B cell (primary cell): ENCODE measurements around the gene NRN1L. TPM values are rescaled to one million over a fixed set of nuclear protein-coding genes. Genes with fewer than 3 reads are reported as not detected.

ENCODE experiments used
- ATAC-seq: fragments of 200-7000 bp; cut with Tn5 transposase; one replicate; pipeline ENCODE4 v1.10.0; 2021; ENCODE audit warnings: low read depth, mild to moderate bottlenecking, moderate number of reproducible peaks, moderate library complexity
- CTCF ChIA-PET: fragments of 350-600 bp; sonication (Branson Sonifier 250); formaldehyde crosslinking; loops from one replicate; lab custom pipeline; 2021; ENCODE audit warnings: antibody characterized with exemption, inconsistent platforms; lab: Charles Lee
- POLR2A ChIA-PET: fragments of 350-600 bp; sonication (Branson Sonifier 250); formaldehyde crosslinking; loops from one replicate; lab custom pipeline; 2021; ENCODE audit warnings: antibody characterized with exemption; lab: Charles Lee
- DNase-seq: peaks from one replicate; pipeline ENCODE4 v3.0.0; 2013
- H2AFZ ChIP-seq: 2 replicates; pipeline ENCODE4 v1.6.1; 2012; ENCODE audit warnings: mild to moderate bottlenecking, low read depth, low read length; ENCODE audit not compliant: insufficient read depth, poor library complexity, severe bottlenecking
- H3K27ac ChIP-seq, 2 donors: 1 replicate in 1 of 2; 2 replicates in 1 of 2; pipeline ENCODE4 v1.5.1; 2012 to 2013; ENCODE audit warnings: low read length in 2 of 2, mild to moderate bottlenecking in 2 of 2, moderate library complexity in 1 of 2
- H3K27me3 ChIP-seq, 4 experiments: fragments of 200-600 bp in 1 of 4; sonication (generic) in 1 of 4; replicated peaks in 1 of 4; 1 replicate in 2 of 4; 2 replicates in 2 of 4; pipeline versions ENCODE4 v1.6.1 to v1.7.0; 2013 to 2016; ENCODE audit warnings: low read length in 3 of 4, mild to moderate bottlenecking in 2 of 4, mixed read lengths in 1 of 4, moderate library complexity in 1 of 4; ENCODE audit not compliant: insufficient read depth in 4 of 4, control insufficient read depth in 3 of 4; ENCODE audit errors: control extremely low read depth in 1 of 4
- H3K36me3 ChIP-seq, 2 experiments: replicated peaks in 1 of 2; 1 replicate in 1 of 2; 2 replicates in 1 of 2; pipeline versions ENCODE4 v1.6.1 to v1.7.1; 2013; ENCODE audit warnings: low read length in 1 of 2; ENCODE audit not compliant: insufficient read depth in 2 of 2, control insufficient read depth in 1 of 2; ENCODE audit errors: control extremely low read depth in 1 of 2, extremely low read depth in 1 of 2
- H3K4me1 ChIP-seq, 2 donors: fragments of 200-600 bp in 1 of 2; sonication (generic) in 1 of 2; 1 replicate in 1 of 2; 2 replicates in 1 of 2; pipeline versions ENCODE4 v1.5.1 to v1.6.1; 2013 to 2017; ENCODE audit warnings: low read length in 2 of 2; ENCODE audit not compliant: control insufficient read depth in 2 of 2, insufficient read depth in 2 of 2
- H3K4me2 ChIP-seq: replicated peaks from 2 replicates; pipeline ENCODE3; 2012; ENCODE audit warnings: mild to moderate bottlenecking, low read depth, low read length; ENCODE audit not compliant: poor library complexity, severe bottlenecking
- H3K4me3 ChIP-seq, 5 experiments: fragments of 200-600 bp in 1 of 5; sonication (generic) in 1 of 5; 1 replicate in 3 of 5; 2 replicates in 2 of 5; pipeline versions ENCODE4 v1.5.1 to v1.7.0; 2011 to 2016; ENCODE audit warnings: low read length in 4 of 5, mild to moderate bottlenecking in 4 of 5, low read depth in 2 of 5, control low read depth in 1 of 5, moderate library complexity in 1 of 5; ENCODE audit not compliant: insufficient read depth in 1 of 5; ENCODE audit errors: control extremely low read depth in 1 of 5, extremely low read depth in 1 of 5
- H3K79me2 ChIP-seq: fragments of 200-600 bp; sonication (generic); one replicate; pipeline ENCODE4 v1.6.0; 2016; ENCODE audit warnings: low read length; ENCODE audit not compliant: control insufficient read depth, insufficient read depth
- H3K9ac ChIP-seq: fragments of 200-600 bp; sonication (generic); 2 replicates; pipeline ENCODE4 v1.6.1; 2017; ENCODE audit warnings: mild to moderate bottlenecking, low read length, moderate library complexity
- H3K9me3 ChIP-seq, 3 donors: one replicate each; pipeline versions ENCODE4 v1.6.1 to v1.7.1; 2013; ENCODE audit warnings: low read length in 2 of 3; ENCODE audit not compliant: control insufficient read depth in 2 of 3, insufficient read depth in 1 of 3; ENCODE audit errors: control extremely low read depth in 1 of 3
- H4K20me1 ChIP-seq: 2 replicates; pipeline ENCODE4 v1.6.0; 2012; ENCODE audit warnings: mild to moderate bottlenecking, low read length; ENCODE audit not compliant: insufficient read depth, control insufficient read depth, poor library complexity, severe bottlenecking
- H3K27ac Mint-ChIP-seq: one replicate; pipeline ENCODE4 v1.8.0; 2021; ENCODE audit warnings: mixed read lengths
- H3K27me3 Mint-ChIP-seq: one replicate; pipeline ENCODE4 v1.8.0; 2021; ENCODE audit warnings: mixed read lengths
- H3K4me1 Mint-ChIP-seq: one replicate; pipeline ENCODE4 v1.8.0; 2021; ENCODE audit warnings: mixed read lengths
- H3K4me3 Mint-ChIP-seq: one replicate; pipeline ENCODE4 v1.8.0; 2021; ENCODE audit warnings: mixed read lengths
- H3K9me3 Mint-ChIP-seq: one replicate; pipeline ENCODE4 v1.8.0; 2022; ENCODE audit warnings: mixed read lengths; ENCODE audit not compliant: insufficient read depth
- EZH2 ChIP-seq: IDR thresholded peaks from 2 replicates; pipeline ENCODE4 v1.6.1; 2012; ENCODE audit warnings: borderline replicate concordance, low read depth, mild to moderate bottlenecking, moderate library complexity, low read length; ENCODE audit not compliant: insufficient read depth, poor library complexity, severe bottlenecking
- WGBS: methylation state at CpG from one replicate; pipeline ENCODE4 v1.1.5; 2013; ENCODE audit warnings: missing lambda C conversion rate; ENCODE audit not compliant: insufficient coverage; 5-methylcytosine and 5-hydroxymethylcytosine counted together
- intact Hi-C: fragments of 100-400 bp; cut with micrococcal nuclease; formaldehyde crosslinking; loops from one replicate; pipeline ENCODE4 v1.10.0; 2022
- polyA plus RNA-seq: library from polyadenylated mRNA; depleted of rRNA; stranded (reverse); fragments of >200 nt; gene quantifications from 2 replicates; pipeline ENCODE4 v1.2.3, GENCODE V29; 2012
- total RNA-seq, 2 donors: library from RNA; stranded (reverse); fragments of 120-200 nt in 1 of 2; gene quantifications; 1 replicate in 1 of 2; 2 replicates in 1 of 2; pipeline versions ENCODE4 v1.2.3 to v1.2.4, GENCODE V29; 2013 to 2022
- TF ChIP-seq, protein P1 (sequence below): fragments of 200-600 bp; IDR thresholded peaks from one replicate; pipeline ENCODE4 v1.8.0; 2022; ENCODE audit warnings: antibody characterized with exemption, mild to moderate bottlenecking

The NRN1L gene
- total and polyA plus RNA-seq, 2 donors (not counting 1 experiment from before 2014, with no cell fraction given) = 2.1 to 4.1 TPM

DNA sequence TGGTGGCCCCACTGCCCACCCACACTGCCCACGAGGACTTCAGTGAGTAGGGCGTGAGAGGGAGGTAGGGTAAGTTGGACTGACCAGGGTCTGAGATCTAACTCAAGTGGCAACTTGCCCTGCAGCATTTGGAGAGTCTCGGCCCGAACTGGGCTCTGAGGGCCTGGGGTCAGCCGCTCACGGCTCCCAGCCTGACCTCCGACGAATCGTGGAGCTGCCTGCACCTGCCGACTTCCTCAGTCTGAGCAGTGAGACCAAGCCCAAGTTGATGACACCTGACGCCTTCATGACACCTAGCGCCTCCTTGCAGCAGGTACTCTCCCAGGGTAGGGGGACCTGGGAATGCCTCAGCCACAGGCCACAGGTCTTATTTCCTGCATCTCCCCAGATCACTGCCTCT, 5.2 kb upstream of the NRN1L start:
- ChIA-PET POLR2A (no interaction called here), CTCF (interaction anchor here (0.6 to 1.2 kb wide), 2 partner anchors 63 to 186 kb away, joined by 3 read pairs; no protein-coding TSS in a partner anchor)
- ATAC-seq (no peak), DNase-seq (no peak)
- Mint-ChIP-seq H3K4me1 (peaks cover 13% of the 10 kb centered on the region), H3K4me3 (no peak overlapping the region), H3K27ac (no peak overlapping the region), H3K9me3 (no peaks in the 10 kb centered on the region), H3K27me3 (no peaks in the 10 kb centered on the region)
- H3K79me2 ChIP-seq = peaks cover 27% of the 10 kb centered on the region
- intact Hi-C loops = no loop called here
- no peak overlapping the region for H3K4me3 ChIP-seq
- no peak overlapping the region for H3K9ac ChIP-seq
- H3K27me3 ChIP-seq = no peaks in the 10 kb centered on the region
- H2AFZ ChIP-seq = no peak overlapping the region
- TF ChIP-seq EZH2 = no peak
- TF ChIP-seq, protein P1, sequence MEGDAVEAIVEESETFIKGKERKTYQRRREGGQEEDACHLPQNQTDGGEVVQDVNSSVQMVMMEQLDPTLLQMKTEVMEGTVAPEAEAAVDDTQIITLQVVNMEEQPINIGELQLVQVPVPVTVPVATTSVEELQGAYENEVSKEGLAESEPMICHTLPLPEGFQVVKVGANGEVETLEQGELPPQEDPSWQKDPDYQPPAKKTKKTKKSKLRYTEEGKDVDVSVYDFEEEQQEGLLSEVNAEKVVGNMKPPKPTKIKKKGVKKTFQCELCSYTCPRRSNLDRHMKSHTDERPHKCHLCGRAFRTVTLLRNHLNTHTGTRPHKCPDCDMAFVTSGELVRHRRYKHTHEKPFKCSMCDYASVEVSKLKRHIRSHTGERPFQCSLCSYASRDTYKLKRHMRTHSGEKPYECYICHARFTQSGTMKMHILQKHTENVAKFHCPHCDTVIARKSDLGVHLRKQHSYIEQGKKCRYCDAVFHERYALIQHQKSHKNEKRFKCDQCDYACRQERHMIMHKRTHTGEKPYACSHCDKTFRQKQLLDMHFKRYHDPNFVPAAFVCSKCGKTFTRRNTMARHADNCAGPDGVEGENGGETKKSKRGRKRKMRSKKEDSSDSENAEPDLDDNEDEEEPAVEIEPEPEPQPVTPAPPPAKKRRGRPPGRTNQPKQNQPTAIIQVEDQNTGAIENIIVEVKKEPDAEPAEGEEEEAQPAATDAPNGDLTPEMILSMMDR = no peak
- WGBS = 96% methylated on average over 10 of the region's 12 CpGs
- peaks cover 3 to 6% of the 10 kb centered on the region in 2 donors for H3K4me1 ChIP-seq
- H3K36me3 ChIP-seq = peaks cover 0 to 81% of the 10 kb centered on the region in 2 experiments
- no peaks in the 10 kb centered on the region for H3K9me3 ChIP-seq
- no peak overlapping the region for H3K4me2 ChIP-seq
- peaks cover 21% of the 10 kb centered on the region for H4K20me1 ChIP-seq
- no peak overlapping the region for H3K27ac ChIP-seq

DNA sequence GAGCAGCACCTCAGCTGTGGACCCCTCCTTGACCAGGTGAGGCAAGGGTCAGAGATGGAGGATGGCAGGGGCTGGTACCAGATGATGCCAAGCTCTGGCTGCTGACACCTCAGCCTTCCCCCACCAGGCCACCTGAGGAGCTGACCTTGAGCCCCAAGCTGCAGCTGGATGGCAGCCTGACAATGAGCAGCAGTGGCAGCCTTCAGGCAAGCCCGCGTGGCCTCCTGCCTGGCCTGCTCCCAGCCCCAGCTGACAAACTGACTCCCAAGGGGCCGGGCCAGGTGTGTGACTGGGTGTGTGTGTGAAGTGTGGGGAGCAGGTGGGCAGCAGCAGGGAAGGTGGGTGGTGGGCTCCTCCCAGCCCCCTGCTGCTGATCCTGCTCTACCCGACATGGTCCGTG, 4.7 kb upstream of the NRN1L start:
- DNase-seq (no peak), ATAC-seq (no peak)
- TF ChIP-seq EZH2 = no peak
- TF ChIP-seq, protein P1 = no peak
- Histone ChIP-seq H3K36me3 (peaks cover 0 to 83% of the 10 kb centered on the region in 2 experiments), H3K9ac (no peak overlapping the region), H3K79me2 (peaks cover 22% of the 10 kb centered on the region), H3K9me3 (no peaks in the 10 kb centered on the region), H3K4me2 (no peak overlapping the region), H4K20me1 (peaks cover 18% of the 10 kb centered on the region), H3K4me1 (peaks cover 0 to 5% of the 10 kb centered on the region in 2 donors), H2AFZ (no peak overlapping the region), H3K27me3 (no peaks in the 10 kb centered on the region), H3K27ac (no peak overlapping the region), H3K4me3 (no peak overlapping the region)
- Mint-ChIP-seq H3K27me3 (no peaks in the 10 kb centered on the region), H3K4me3 (no peak overlapping the region), H3K9me3 (no peaks in the 10 kb centered on the region), H3K27ac (no peak overlapping the region), H3K4me1 (peaks cover 10% of the 10 kb centered on the region)
- CTCF ChIA-PET = interaction anchor here (0.6 to 1.2 kb wide), 3 partner anchors 10 to 185 kb away, joined by 3 to 4 read pairs (median 3); no protein-coding TSS in a partner anchor
- 81% methylated on average over 5 of the region's 5 CpGs for WGBS
- POLR2A ChIA-PET = no interaction called here
- intact Hi-C loops = no loop called here
